H9 (cell line): ENCODE data around the gene USH2A. TPM values are rescaled to one million over a fixed set of nuclear protein-coding genes. Genes with fewer than 3 reads are reported as not detected.
A peak's percentile ranks its signal among the peaks of the same experiment; 100 is the strongest.

Source experiments
- DNase-seq: peaks from one replicate; pipeline ENCODE4 v3.0.0-alpha.2; 2017
- H2AFZ ChIP-seq: one replicate; pipeline ENCODE4 v1.6.1; 2013; ENCODE audit warnings: mild to moderate bottlenecking, low read length, control low read depth, moderate library complexity
- H2AK5ac ChIP-seq: 2 replicates; pipeline ENCODE4 v1.6.1; 2013; ENCODE audit warnings: low read length, control low read depth, mixed read lengths; ENCODE audit not compliant: insufficient read length
- H2BK120ac ChIP-seq: one replicate; pipeline ENCODE4 v1.6.1; 2013; ENCODE audit warnings: low read depth, mild to moderate bottlenecking, low read length, control low read depth, inconsistent platforms; ENCODE audit not compliant: poor library complexity, severe bottlenecking
- H2BK12ac ChIP-seq: 2 replicates; pipeline ENCODE4 v1.6.1; 2013; ENCODE audit warnings: low read length, control low read depth, mixed read lengths, low read depth; ENCODE audit not compliant: insufficient read length
- H2BK15ac ChIP-seq: 2 replicates; pipeline ENCODE4 v1.6.1; 2013; ENCODE audit warnings: low read depth, low read length, control low read depth
- H2BK20ac ChIP-seq: one replicate; pipeline ENCODE4 v1.6.1; 2013; ENCODE audit warnings: low read depth, mild to moderate bottlenecking, low read length, control low read depth, inconsistent platforms; ENCODE audit not compliant: poor library complexity, severe bottlenecking
- H2BK5ac ChIP-seq: 2 replicates; pipeline ENCODE4 v1.6.1; 2013; ENCODE audit warnings: low read length, control low read depth, mixed read lengths; ENCODE audit not compliant: insufficient read length
- H3K14ac ChIP-seq: 2 replicates; pipeline ENCODE4 v1.6.1; 2013; ENCODE audit warnings: low read length, control low read depth; ENCODE audit not compliant: insufficient read depth
- H3K18ac ChIP-seq: 2 replicates; pipeline ENCODE4 v1.6.1; 2013; ENCODE audit warnings: low read depth, mild to moderate bottlenecking, mixed read lengths, low read length, control low read depth; ENCODE audit not compliant: insufficient read length
- H3K23ac ChIP-seq: 2 replicates; pipeline ENCODE4 v1.6.1; 2013; ENCODE audit warnings: low read length, control low read depth, mixed read lengths, low read depth; ENCODE audit not compliant: insufficient read length
- H3K23me2 ChIP-seq: 2 replicates; pipeline ENCODE4 v1.6.1; 2013; ENCODE audit warnings: low read depth, mild to moderate bottlenecking, mixed read lengths, low read length, control low read depth; ENCODE audit not compliant: insufficient read length, poor library complexity, severe bottlenecking
- H3K27ac ChIP-seq: 2 replicates; pipeline ENCODE4 v1.5.1; 2013; ENCODE audit warnings: low read length, control low read depth, mixed read lengths, low read depth; ENCODE audit not compliant: insufficient read length
- H3K27me3 ChIP-seq: 2 replicates; pipeline ENCODE4 v1.6.1; 2013; ENCODE audit warnings: low read length, control low read depth, inconsistent platforms; ENCODE audit not compliant: insufficient read depth
- H3K4ac ChIP-seq: 2 replicates; pipeline ENCODE4 v1.6.1; 2013; ENCODE audit warnings: low read depth, mild to moderate bottlenecking, control low read depth, inconsistent platforms, low read length, moderate library complexity
- H3K4me1 ChIP-seq: 2 replicates; pipeline ENCODE4 v1.6.1; 2013; ENCODE audit warnings: low read length, control low read depth, inconsistent platforms; ENCODE audit not compliant: insufficient read depth
- H3K4me2 ChIP-seq: 2 replicates; pipeline ENCODE4 v1.6.1; 2013; ENCODE audit warnings: low read length, control low read depth, mixed read lengths; ENCODE audit not compliant: insufficient read length, insufficient read depth
- H3K56ac ChIP-seq: 2 replicates; pipeline ENCODE4 v1.6.1; 2013; ENCODE audit warnings: low read depth, mild to moderate bottlenecking, mixed read lengths, low read length, control low read depth; ENCODE audit not compliant: insufficient read length
- H3K79me1 ChIP-seq: 2 replicates; pipeline ENCODE4 v1.6.1; 2013; ENCODE audit warnings: low read depth, mild to moderate bottlenecking, moderate library complexity, low read length, control low read depth, inconsistent platforms; ENCODE audit not compliant: insufficient read depth, poor library complexity, severe bottlenecking
- H3K79me2 ChIP-seq: 2 replicates; pipeline ENCODE4 v1.6.1; 2013; ENCODE audit warnings: low read length, control low read depth, inconsistent platforms; ENCODE audit not compliant: insufficient read depth
- H3K9ac ChIP-seq: 2 replicates; pipeline ENCODE4 v1.6.1; 2013; ENCODE audit warnings: low read length, control low read depth, mixed read lengths; ENCODE audit not compliant: insufficient read length; ENCODE audit errors: extremely low read depth
- H3K9me3 ChIP-seq: one replicate; pipeline ENCODE4 v1.6.1; 2013; ENCODE audit warnings: low read depth, low read length, inconsistent platforms; ENCODE audit not compliant: control insufficient read depth
- H3T11ph ChIP-seq: one replicate; pipeline ENCODE4 v1.6.1; 2013; ENCODE audit warnings: mild to moderate bottlenecking, low read length, control low read depth, inconsistent platforms
- H4K20me1 ChIP-seq: one replicate; pipeline ENCODE4 v1.6.1; 2013; ENCODE audit not compliant: control insufficient read depth, insufficient read length, insufficient read depth
- H4K5ac ChIP-seq: 2 replicates; pipeline ENCODE4 v1.6.1; 2013; ENCODE audit warnings: low read depth, mild to moderate bottlenecking, mixed read lengths, low read length, control low read depth; ENCODE audit not compliant: insufficient read length
- H4K8ac ChIP-seq: replicated peaks from 2 replicates; pipeline ENCODE4 v1.6.1; 2013; ENCODE audit warnings: low read length, control low read depth, mixed read lengths, low read depth; ENCODE audit not compliant: insufficient read length
- H4K91ac ChIP-seq: 2 replicates; pipeline ENCODE4 v1.6.1; 2013; ENCODE audit warnings: low read depth, mild to moderate bottlenecking, moderate library complexity, mixed read lengths, low read length, control low read depth; ENCODE audit not compliant: insufficient read length
- H3K27ac Mint-ChIP-seq, 3 experiments: 2 replicates in 2 of 3; 3 replicates in 1 of 3; pipeline ENCODE4 v1.8.0; 2020 to 2021; ENCODE audit warnings: mixed read lengths in 3 of 3, mild to moderate bottlenecking in 1 of 3, moderate library complexity in 1 of 3
- H3K27me3 Mint-ChIP-seq: 2 replicates; pipeline ENCODE4 v1.8.0; 2021; ENCODE audit warnings: low read depth, mild to moderate bottlenecking, moderate library complexity, mixed read lengths
- H3K36me3 Mint-ChIP-seq, 3 experiments: 2 replicates in 2 of 3; 3 replicates in 1 of 3; pipeline ENCODE4 v1.8.0; 2020 to 2021; ENCODE audit warnings: low read depth in 3 of 3, mixed read lengths in 3 of 3; ENCODE audit not compliant: insufficient read depth in 1 of 3
- H3K4me1 Mint-ChIP-seq, 2 experiments: 2 replicates each; pipeline ENCODE4 v1.8.0; 2020; ENCODE audit warnings: mixed read lengths in 2 of 2
- H3K4me3 Mint-ChIP-seq, 2 experiments: 2 replicates in 1 of 2; 3 replicates in 1 of 2; pipeline ENCODE4 v1.8.0; 2020 to 2021; ENCODE audit warnings: mild to moderate bottlenecking in 2 of 2, mixed read lengths in 2 of 2, moderate library complexity in 1 of 2
- H3K9me3 Mint-ChIP-seq, 2 experiments: 2 replicates in 1 of 2; 3 replicates in 1 of 2; pipeline ENCODE4 v1.8.0; 2020; ENCODE audit warnings: mild to moderate bottlenecking in 2 of 2, mixed read lengths in 2 of 2, moderate library complexity in 1 of 2
- CTCF ChIP-seq: fragments of 200-600 bp; sonication (generic); conservative IDR thresholded peaks from 3 replicates; pipeline ENCODE4 v1.8.0; 2021; ENCODE audit warnings: antibody characterized with exemption, mild to moderate bottlenecking
- WGBS: extraction: QIAGEN DNeasy Blood & Tissue Kit; methylation state at CpG from one replicate; pipeline ENCODE4 v1.1.7; 2013; ENCODE audit warnings: missing lambda C conversion rate, low lambda C conversion rate, mixed read lengths; ENCODE audit not compliant: insufficient read length; ENCODE audit errors: extremely low coverage; 5-methylcytosine and 5-hydroxymethylcytosine counted together
- total RNA-seq: library from RNA; stranded (reverse); gene quantifications from 2 replicates; pipeline ENCODE4 v1.2.1, GENCODE V29; 2021

Gene USH2A
- total RNA-seq, 1 experiment from 2014 or later: 0.11 TPM

- no peak overlapping the region for H4K91ac ChIP-seq
- H3K9me3 ChIP-seq: no peaks in the 10 kb centered on the region
- no peaks in the 10 kb centered on the region for H3K27me3 Mint-ChIP-seq
- H2BK12ac ChIP-seq: no peak overlapping the region
- H3K27ac ChIP-seq: no peak overlapping the region
- no peaks in the 10 kb centered on the region for H3K79me2 ChIP-seq
- H3K36me3 Mint-ChIP-seq: no peaks in the 10 kb centered on the region
- no CpG with 5 or more reads among the region's 3 CpGs for WGBS
- no peaks in the 10 kb centered on the region for H4K20me1 ChIP-seq
- no peak overlapping the region for H2AK5ac ChIP-seq
- H3K4me3 Mint-ChIP-seq: no peak overlapping the region
- H3K18ac ChIP-seq: no peak overlapping the region
- H3K14ac ChIP-seq: no peak overlapping the region
- no peak overlapping the region for H4K8ac ChIP-seq
- H3K27ac Mint-ChIP-seq: peak overlapping the region in 1 of 3 experiments; percentile 31; a peak in 1 of 7 replicates
- H3K4me1 Mint-ChIP-seq: peaks cover 45 to 46% of the 10 kb centered on the region in 2 experiments
- no peak overlapping the region for H3K4ac ChIP-seq
- H2BK120ac ChIP-seq: no peak overlapping the region
- H2BK20ac ChIP-seq: no peak overlapping the region
- peaks cover 13% of the 10 kb centered on the region for H3K4me1 ChIP-seq
- no peak overlapping the region for H3T11ph ChIP-seq
- no peak for DNase-seq
- no peaks in the 10 kb centered on the region for H3K9me3 Mint-ChIP-seq
- H2AFZ ChIP-seq: peak overlapping the region; percentile 90
- no peaks in the 10 kb centered on the region for H3K23me2 ChIP-seq
- no peaks in the 10 kb centered on the region for H3K27me3 ChIP-seq
- H4K5ac ChIP-seq: no peak overlapping the region
- no peak overlapping the region for H3K23ac ChIP-seq
- H3K79me1 ChIP-seq: no peaks in the 10 kb centered on the region
- no peak overlapping the region for H2BK15ac ChIP-seq
- no peak for TF ChIP-seq CTCF
- no peak overlapping the region for H3K9ac ChIP-seq
- no peak overlapping the region for H2BK5ac ChIP-seq
- no peak overlapping the region for H3K4me2 ChIP-seq
- H3K56ac ChIP-seq: no peak overlapping the region
These were observed 775.5 kb downstream of the USH2A start for GRCh38 chr1:215647738-215648137.
